GM18867 (cell line): ENCODE data around the gene TAF11L2.
"Not testable (repeated sequence)": the region's sequence is repeated elsewhere in the genome, so short reads cannot be mapped to it uniquely, and the experiment has no call there.

Experiments used
- ATAC-seq: cut with Tn5 transposase; IDR thresholded peaks from one replicate; pipeline ENCODE4 v1.9.1; 2021; ENCODE audit warnings: mild to moderate bottlenecking, moderate library complexity; ENCODE audit not compliant: unreplicated experiment

The TAF11L2 gene

DNA sequence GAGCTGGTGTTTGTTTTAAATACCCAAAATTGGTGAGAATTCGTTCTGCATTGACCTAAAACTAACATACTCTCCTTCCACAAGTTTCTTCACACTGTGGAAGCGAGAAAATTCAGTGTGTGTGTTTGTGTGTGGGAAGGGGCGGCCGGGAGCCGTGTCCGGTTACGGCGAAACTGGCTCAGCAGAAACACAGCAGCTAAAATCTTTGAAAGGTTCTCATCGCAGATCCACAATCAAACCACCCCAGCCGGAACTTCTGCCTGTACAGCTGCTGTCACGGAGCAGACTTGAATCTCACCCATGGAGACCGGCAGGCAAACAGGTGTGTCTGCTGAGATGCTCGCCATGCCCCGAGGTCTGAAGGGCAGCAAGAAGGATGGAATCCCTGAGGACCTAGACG lies 26.9 kb downstream of the TAF11L2 start, which contains the start of gene TAF11L5:
Gene TAF11L5 (plus strand): TSS at position 301 of the 400 bp plus-strand sequence.
- not testable (repeated sequence) for ATAC-seq

DNA sequence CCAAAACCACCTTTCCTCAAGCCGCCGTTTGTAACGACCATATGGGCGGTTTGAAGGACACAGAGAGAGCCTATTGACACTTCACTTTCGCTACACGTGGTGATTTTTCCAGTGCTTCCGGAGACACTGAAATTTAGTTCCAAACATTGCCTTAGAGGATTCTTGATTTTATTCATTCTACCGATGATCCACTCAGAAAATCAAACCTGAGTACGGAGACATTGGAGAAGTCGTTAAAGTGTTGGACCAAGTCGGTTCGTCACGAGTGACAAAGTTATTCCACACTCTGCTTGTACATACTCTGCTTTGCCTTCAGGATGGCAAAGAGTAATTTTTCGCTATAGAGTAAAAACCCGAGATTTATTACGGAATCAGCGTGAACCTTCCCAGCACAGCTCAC lies 28.5 kb downstream of the TAF11L2 start:
- ATAC-seq: not testable (repeated sequence)

DNA sequence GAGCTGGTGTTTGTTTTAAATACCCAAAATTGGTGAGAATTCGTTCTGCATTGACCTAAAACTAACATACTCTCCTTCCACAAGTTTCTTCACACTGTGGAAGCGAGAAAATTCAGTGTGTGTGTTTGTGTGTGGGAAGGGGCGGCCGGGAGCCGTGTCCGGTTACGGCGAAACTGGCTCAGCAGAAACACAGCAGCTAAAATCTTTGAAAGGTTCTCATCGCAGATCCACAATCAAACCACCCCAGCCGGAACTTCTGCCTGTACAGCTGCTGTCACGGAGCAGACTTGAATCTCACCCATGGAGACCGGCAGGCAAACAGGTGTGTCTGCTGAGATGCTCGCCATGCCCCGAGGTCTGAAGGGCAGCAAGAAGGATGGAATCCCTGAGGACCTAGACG lies 30.3 kb downstream of the TAF11L2 start, which contains the start of gene TAF11L6:
Gene TAF11L6 (plus strand): TSS at position 301 of the 400 bp plus-strand sequence.
- not testable (repeated sequence) for ATAC-seq
